ENCODE data around the gene SSUH2.

DNA sequence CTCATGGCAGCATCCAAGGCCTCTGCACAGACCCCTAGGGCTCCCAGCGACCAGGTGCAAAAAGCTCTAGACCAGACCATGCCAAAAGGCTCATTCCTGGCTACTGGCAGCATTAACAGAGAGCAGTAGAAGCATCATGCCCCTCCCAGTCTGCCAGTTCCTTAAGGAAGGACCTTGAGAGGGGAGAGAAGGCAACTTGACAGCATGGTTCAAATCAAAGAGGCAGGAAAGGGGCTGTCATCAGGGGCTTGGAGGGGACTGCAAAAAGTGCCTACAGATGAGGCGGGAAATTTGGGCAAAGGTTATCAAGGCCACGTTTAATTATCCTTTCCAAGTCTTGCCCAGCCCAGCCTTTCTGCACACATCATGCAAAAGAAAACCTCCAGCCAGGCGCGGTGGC, 64.7 kb downstream of the SSUH2 start:
- no peak for TF ChIP-seq ILF3 (IDR thresholded peaks at IDR 0.05; ENCODE audit: borderline replicate concordance)
- no peak for TF ChIP-seq SMAD3 (CRISPR knock-in tag; conservative IDR thresholded peaks at IDR 0.05)
- TF ChIP-seq, protein P1, sequence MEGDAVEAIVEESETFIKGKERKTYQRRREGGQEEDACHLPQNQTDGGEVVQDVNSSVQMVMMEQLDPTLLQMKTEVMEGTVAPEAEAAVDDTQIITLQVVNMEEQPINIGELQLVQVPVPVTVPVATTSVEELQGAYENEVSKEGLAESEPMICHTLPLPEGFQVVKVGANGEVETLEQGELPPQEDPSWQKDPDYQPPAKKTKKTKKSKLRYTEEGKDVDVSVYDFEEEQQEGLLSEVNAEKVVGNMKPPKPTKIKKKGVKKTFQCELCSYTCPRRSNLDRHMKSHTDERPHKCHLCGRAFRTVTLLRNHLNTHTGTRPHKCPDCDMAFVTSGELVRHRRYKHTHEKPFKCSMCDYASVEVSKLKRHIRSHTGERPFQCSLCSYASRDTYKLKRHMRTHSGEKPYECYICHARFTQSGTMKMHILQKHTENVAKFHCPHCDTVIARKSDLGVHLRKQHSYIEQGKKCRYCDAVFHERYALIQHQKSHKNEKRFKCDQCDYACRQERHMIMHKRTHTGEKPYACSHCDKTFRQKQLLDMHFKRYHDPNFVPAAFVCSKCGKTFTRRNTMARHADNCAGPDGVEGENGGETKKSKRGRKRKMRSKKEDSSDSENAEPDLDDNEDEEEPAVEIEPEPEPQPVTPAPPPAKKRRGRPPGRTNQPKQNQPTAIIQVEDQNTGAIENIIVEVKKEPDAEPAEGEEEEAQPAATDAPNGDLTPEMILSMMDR (IDR thresholded peaks at IDR 0.05 in 2 of 3, conservative IDR thresholded peaks at IDR 0.05 in 1 of 3; ENCODE audit: insufficient read depth in 2 of 3, low read depth in 1 of 3, low read length in 3 of 3): no peak
- TF ChIP-seq RNF2 (IDR thresholded peaks at IDR 0.05): no peak
- TF ChIP-seq PTBP1 (IDR thresholded peaks at IDR 0.05; ENCODE audit: low read depth, low read length): no peak
- no peak for TF ChIP-seq TAF1 (IDR thresholded peaks at IDR 0.05; ENCODE audit: control insufficient read depth, extremely low read depth, insufficient read depth, low read length, severe bottlenecking)
- no peak for TF ChIP-seq HIVEP1 (CRISPR knock-in tag; IDR thresholded peaks at IDR 0.05)

All from K562 (cell line).